Spleen (tissue), 11 donors: ENCODE measurements around the gene SMAD7. TPM values are rescaled to one million over a fixed set of nuclear protein-coding genes. Genes with fewer than 3 reads are reported as not detected.
A peak's percentile ranks its signal among the peaks of the same experiment; 100 is the strongest.

Source experiments
- DNase-seq: peaks from one replicate; pipeline ENCODE4 v3.0.0-alpha.2; 2020
- H3K27ac ChIP-seq, 8 donors: fragments of 200-600 bp; sonication (generic) in 7 of 8; 1 replicate in 4 of 8; 2 replicates in 4 of 8; pipeline versions ENCODE4 v1.5.0 to v1.8.0; 2016 to 2021; ENCODE audit warnings: inconsistent platforms in 4 of 8, mild to moderate bottlenecking in 4 of 8, moderate library complexity in 1 of 8
- H3K27me3 ChIP-seq, 7 donors: fragments of 200-600 bp; sonication (generic) in 6 of 7; replicated peaks in 1 of 7; 1 replicate in 4 of 7; 2 replicates in 3 of 7; pipeline versions ENCODE4 v1.5.0 to v1.8.0; 2016 to 2021; ENCODE audit warnings: inconsistent platforms in 3 of 7, mild to moderate bottlenecking in 1 of 7
- H3K36me3 ChIP-seq, 6 donors: fragments of 200-600 bp; sonication (generic) in 5 of 6; 1 replicate in 4 of 6; 2 replicates in 2 of 6; pipeline versions ENCODE4 v1.5.0 to v1.8.0; 2016 to 2021; ENCODE audit warnings: inconsistent platforms in 2 of 6
- H3K4me1 ChIP-seq, 6 donors: fragments of 200-600 bp; sonication (generic) in 5 of 6; 1 replicate in 3 of 6; 2 replicates in 3 of 6; pipeline versions ENCODE4 v1.5.0 to v1.8.0; 2016 to 2021; ENCODE audit warnings: inconsistent platforms in 3 of 6
- H3K4me3 ChIP-seq, 8 donors: fragments of 200-600 bp; sonication (generic) in 7 of 8; 1 replicate in 4 of 8; 2 replicates in 4 of 8; pipeline versions ENCODE4 v1.5.0 to v1.8.0; 2016 to 2021; ENCODE audit warnings: inconsistent platforms in 4 of 8, mild to moderate bottlenecking in 4 of 8, moderate library complexity in 2 of 8
- H3K9me3 ChIP-seq, 8 donors: fragments of 200-600 bp; sonication (generic) in 7 of 8; 1 replicate in 4 of 8; 2 replicates in 4 of 8; pipeline versions ENCODE4 v1.5.0 to v1.8.0; 2016 to 2021; ENCODE audit warnings: inconsistent platforms in 4 of 8
- CTCF ChIP-seq, 11 experiments: fragments of 200-600 bp in 7 of 11; fragments of 450-650 bp in 4 of 11; sonication (generic) in 4 of 11; IDR thresholded peaks in 8 of 11; conservative IDR thresholded peaks in 3 of 11; 1 replicate in 7 of 11; 2 replicates in 4 of 11; pipeline versions ENCODE4 v1.4.0 to v1.8.0; 2016 to 2021; ENCODE audit warnings: antibody characterized with exemption in 11 of 11, inconsistent platforms in 4 of 11, mild to moderate bottlenecking in 1 of 11
- POLR2A ChIP-seq, 3 donors: fragments of 450-650 bp; IDR thresholded peaks; one replicate each; pipeline ENCODE4 v1.5.1; 2017; ENCODE audit warnings: antibody characterized with exemption in 3 of 3, mild to moderate bottlenecking in 1 of 3
- POLR2AphosphoS5 ChIP-seq, 3 donors: sonication (generic); formaldehyde crosslinking; IDR thresholded peaks; one replicate each; pipeline ENCODE4 v1.5.1; 2017; ENCODE audit warnings: antibody characterized with exemption in 3 of 3
- WGBS, 5 donors: extraction: QIAGEN DNeasy Blood & Tissue Kit in 3 of 5; methylation state at CpG; one replicate each; pipeline versions ENCODE4 v1.1.5 to v1.1.7; 2013 to 2018; 5-methylcytosine and 5-hydroxymethylcytosine counted together
- intact Hi-C: fragments of 100-400 bp; cut with DNase I; formaldehyde crosslinking; loops from one replicate; pipeline ENCODE4 v1.15.0; 2023; ENCODE audit warnings: low total_unique reads
- polyA plus RNA-seq, 3 donors: library from polyadenylated mRNA; stranded (reverse); fragments of 200-250 nt; gene quantifications; one replicate each; pipeline ENCODE4 v1.2.1, GENCODE V29; 2013
- total RNA-seq, 7 donors: library from RNA; depleted of rRNA in 3 of 7; stranded (reverse); fragments of >200 nt in 3 of 7; fragmentation: NEBNext Ultra II Directional in 4 of 7; extraction: Animal tissue kit (Norgen Biotek cat#: 25700) in 4 of 7; gene quantifications; one replicate each; pipeline versions ENCODE4 v1.1.0 to v1.2.1, GENCODE V29; 2016 to 2021
- donor health status: healthy with polysubstance abuse.
- donor health status: DM: no; HTN: no; CAD: no; lungs with moderate emphysema.
- donor health status: DM: no; HTN: no; CAD: no.
- donor health status: Bipolar disorder and iron deficiency.
- donor health status: healthy.
- donor health status: DM: no; HTN: no; CAD: no.
- donor health status: DM: yes; HTN: yes; CAD: no.

The SMAD7 gene
- total and polyA plus RNA-seq, 10 donors: 2.5 to 21.2 (median 15.2) TPM

- H3K36me3 ChIP-seq: no peaks in the 10 kb centered on the region
- DNase-seq: peak; percentile 38
- peaks cover 0 to 43% (median 16%) of the 10 kb centered on the region in 6 donors for H3K4me1 ChIP-seq
- no peaks in the 10 kb centered on the region for H3K27me3 ChIP-seq
- intact Hi-C loops: no loop called here
- H3K27ac ChIP-seq: no peak overlapping the region
- H3K9me3 ChIP-seq: no peaks in the 10 kb centered on the region
- TF ChIP-seq CTCF (IDR thresholded peaks at IDR 0.05 in 8 of 11, conservative IDR thresholded peaks at IDR 0.05 in 3 of 11) (no peak), POLR2AphosphoS5 (IDR thresholded peaks at IDR 0.05) (no peak), POLR2A (IDR thresholded peaks at IDR 0.05) (no peak)
- WGBS, 5 donors: 88 to 90% (median 89%) methylated on average over 14 of the region's 14 CpGs
- H3K4me3 ChIP-seq: no peak overlapping the region
These were observed 57.6 kb downstream of the SMAD7 start for GRCh38 chr18:48893061-48893607.

- WGBS, 5 donors: 88 to 97% (median 94%) methylated on average over 19 to 22 of the region's 22 CpGs
- intact Hi-C loops: no loop called here
- peak; percentile 69 for DNase-seq
- Histone ChIP-seq H3K4me3 (no peak overlapping the region), H3K4me1 (peaks cover 0 to 39% (median 15%) of the 10 kb centered on the region in 6 donors), H3K27ac (no peak overlapping the region), H3K36me3 (no peaks in the 10 kb centered on the region), H3K27me3 (no peaks in the 10 kb centered on the region), H3K9me3 (no peaks in the 10 kb centered on the region)
- no peak for TF ChIP-seq POLR2AphosphoS5 (IDR thresholded peaks at IDR 0.05)
- no peak for TF ChIP-seq POLR2A (IDR thresholded peaks at IDR 0.05)
- TF ChIP-seq CTCF (IDR thresholded peaks at IDR 0.05 in 8 of 11, conservative IDR thresholded peaks at IDR 0.05 in 3 of 11): no peak
These were observed 58.5 kb downstream of the SMAD7 start for GRCh38 chr18:48892146-48892855.

DNA sequence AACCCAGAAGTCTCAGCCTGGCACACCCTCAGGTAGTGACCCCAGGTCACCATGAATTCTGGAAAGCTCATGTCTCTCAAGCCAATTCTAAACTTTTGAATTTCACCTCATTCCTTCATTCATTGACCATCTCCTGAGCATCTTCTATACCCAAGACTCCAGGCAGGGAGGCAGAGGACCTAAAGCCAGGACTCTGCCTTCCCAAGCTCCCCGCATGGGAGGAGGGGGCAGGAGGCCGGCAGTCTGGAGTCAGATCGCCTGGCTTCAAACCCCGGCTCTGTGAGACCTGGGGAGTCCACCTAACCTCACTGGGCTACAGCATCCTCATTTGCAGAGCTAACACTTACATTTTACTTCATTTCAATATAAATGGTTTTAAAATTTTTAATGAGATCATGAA is 59.0 kb downstream of the SMAD7 start:
- H3K9me3 ChIP-seq: no peaks in the 10 kb centered on the region
- H3K27me3 ChIP-seq: no peaks in the 10 kb centered on the region
- H3K4me3 ChIP-seq: no peak overlapping the region
- no peaks in the 10 kb centered on the region for H3K36me3 ChIP-seq
- intact Hi-C loops: no loop called here
- H3K4me1 ChIP-seq: peaks cover 0 to 33% (median 9%) of the 10 kb centered on the region in 6 donors
- H3K27ac ChIP-seq: no peak overlapping the region
- peak; percentile 68 for DNase-seq
- no peak for TF ChIP-seq POLR2AphosphoS5 (IDR thresholded peaks at IDR 0.05)
- no peak for TF ChIP-seq CTCF (IDR thresholded peaks at IDR 0.05 in 8 of 11, conservative IDR thresholded peaks at IDR 0.05 in 3 of 11)
- no peak for TF ChIP-seq POLR2A (IDR thresholded peaks at IDR 0.05)
- 90 to 99% (median 98%) methylated on average over 4 of the region's 4 CpGs for WGBS, 5 donors

DNA sequence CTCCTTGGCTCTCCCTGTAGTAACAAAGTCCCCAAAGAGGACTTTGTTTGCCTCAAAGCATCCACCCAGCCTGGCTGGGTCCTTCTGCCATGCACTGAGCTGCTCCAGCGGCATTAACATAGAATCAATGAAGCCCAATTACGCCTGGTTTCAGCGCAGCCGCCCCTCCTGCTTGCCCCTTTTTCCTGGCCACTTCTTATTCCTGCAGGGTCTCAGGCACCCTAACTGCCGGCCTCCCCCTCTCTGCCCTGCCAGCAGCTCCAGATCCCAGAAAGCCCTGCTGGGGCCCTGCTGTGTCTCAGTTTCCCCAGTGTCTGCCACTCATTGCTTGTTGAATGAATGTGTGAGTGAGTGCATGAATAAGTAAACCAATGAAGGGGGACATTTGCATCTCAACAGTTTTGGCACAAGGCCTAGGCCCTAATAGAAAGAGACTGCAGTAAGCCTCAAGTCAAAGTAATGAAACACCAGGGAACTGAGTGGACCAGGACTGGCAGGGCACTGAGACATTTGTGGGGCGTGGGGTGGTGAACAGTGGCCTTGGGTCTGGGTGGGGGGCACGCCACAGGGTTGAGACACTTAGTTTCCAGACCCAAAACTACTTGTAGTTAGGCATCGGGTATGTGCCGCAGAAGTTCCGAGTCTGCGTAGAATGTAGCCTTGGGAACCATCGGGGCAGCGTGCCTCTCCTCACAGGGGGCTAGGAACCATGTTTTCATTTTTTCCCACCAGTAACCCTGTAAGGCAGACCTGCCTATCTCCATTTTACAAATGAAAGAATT is 60.6 kb downstream of the SMAD7 start:
- 93 to 96% (median 96%) methylated on average over 13 of the region's 13 CpGs for WGBS, 5 donors
- no peaks in the 10 kb centered on the region for H3K27me3 ChIP-seq
- peaks cover 0 to 24% (median 5%) of the 10 kb centered on the region in 6 donors for H3K4me1 ChIP-seq
- TF ChIP-seq CTCF (IDR thresholded peaks at IDR 0.05 in 8 of 11, conservative IDR thresholded peaks at IDR 0.05 in 3 of 11) (no peak), POLR2AphosphoS5 (IDR thresholded peaks at IDR 0.05) (no peak), POLR2A (IDR thresholded peaks at IDR 0.05) (no peak)
- no peaks in the 10 kb centered on the region for H3K9me3 ChIP-seq
- H3K27ac ChIP-seq: no peak overlapping the region
- peak; percentile 48 for DNase-seq
- no peak overlapping the region for H3K4me3 ChIP-seq
- no peaks in the 10 kb centered on the region for H3K36me3 ChIP-seq
- intact Hi-C loops: no loop called here
